ENCODE measurements around the gene CXXC4. TPM values are rescaled to one million over a fixed set of nuclear protein-coding genes. Genes with fewer than 3 reads are reported as not detected.

Gene CXXC4
- total RNA-seq, 2 donors from 2014 or later, result 1.2 to 7.0 TPM

GRCh38 chr4:104420766-104421165 lies 73.9 kb downstream of the CXXC4 start:
- TF ChIP-seq POLR2AphosphoS5 (IDR thresholded peaks at IDR 0.05) (no peak), CTCF (IDR thresholded peaks at IDR 0.05) (no peak), POLR2A (IDR thresholded peaks at IDR 0.05) (no peak)
- Histone ChIP-seq H3K4me1 (replicated peaks) (no peaks in the 10 kb centered on the region), H3K27ac (no peak overlapping the region), H3K27me3 (replicated peaks; ENCODE audit: insufficient read depth) (no peaks in the 10 kb centered on the region), H3K9me3 (no peaks in the 10 kb centered on the region), H3K36me3 (no peaks in the 10 kb centered on the region), H3K4me3 (no peak overlapping the region)
- 18% methylated on average over 5 of the region's 5 CpGs for WGBS
- DNase-seq (ENCODE audit: low spot score), result no peak
- intact Hi-C loops (cut with DNase I), result no loop called here
